HL-60 (cell line): ENCODE data around the gene PRSS56.

ENCODE experiments used
- DNase-seq, 2 experiments: peaks; one replicate each; pipeline ENCODE4 v3.0.0-alpha.2; 2010 to 2020; ENCODE audit warnings: low read depth in 1 of 2, low spot score in 1 of 2
- H3K27ac ChIP-seq: fragments of 250-450 bp; sonication (Bioruptor Pico); replicated peaks from 2 replicates; pipeline ENCODE4 v1.5.1; 2020; ENCODE audit warnings: mild to moderate bottlenecking, moderate library complexity
- H3K27me3 ChIP-seq: fragments of 250-450 bp; sonication (Bioruptor Pico); 2 replicates; pipeline ENCODE4 v1.5.1; 2021; ENCODE audit warnings: mild to moderate bottlenecking, moderate library complexity; ENCODE audit not compliant: insufficient read depth, poor library complexity, severe bottlenecking
- H3K4me3 ChIP-seq: replicated peaks from 2 replicates; pipeline ENCODE4 v1.5.1; 2011; ENCODE audit warnings: mild to moderate bottlenecking, control low read depth, low read length; ENCODE audit not compliant: insufficient read depth
- GABPA ChIP-seq: IDR thresholded peaks from 2 replicates; pipeline ENCODE4 v1.6.1; 2012; ENCODE audit warnings: low read depth
- POLR2AphosphoS5 ChIP-seq: IDR thresholded peaks from 2 replicates; pipeline ENCODE4 v1.6.1; 2012; ENCODE audit warnings: low read depth
- SPI1 ChIP-seq: IDR thresholded peaks from 2 replicates; pipeline ENCODE4 v1.6.1; 2012; ENCODE audit warnings: low read depth, mild to moderate bottlenecking, borderline replicate concordance
- TF ChIP-seq, protein P1 (sequence below): IDR thresholded peaks from one replicate; pipeline ENCODE4 v1.5.1; 2011; ENCODE audit warnings: low read length, control low read depth, inconsistent platforms; ENCODE audit not compliant: insufficient read depth
- TF ChIP-seq, protein P2 (sequence below): IDR thresholded peaks from 2 replicates; pipeline ENCODE4 v1.6.1; 2012; ENCODE audit warnings: low read depth; ENCODE audit not compliant: insufficient replicate concordance

PRSS56 gene

DNA sequence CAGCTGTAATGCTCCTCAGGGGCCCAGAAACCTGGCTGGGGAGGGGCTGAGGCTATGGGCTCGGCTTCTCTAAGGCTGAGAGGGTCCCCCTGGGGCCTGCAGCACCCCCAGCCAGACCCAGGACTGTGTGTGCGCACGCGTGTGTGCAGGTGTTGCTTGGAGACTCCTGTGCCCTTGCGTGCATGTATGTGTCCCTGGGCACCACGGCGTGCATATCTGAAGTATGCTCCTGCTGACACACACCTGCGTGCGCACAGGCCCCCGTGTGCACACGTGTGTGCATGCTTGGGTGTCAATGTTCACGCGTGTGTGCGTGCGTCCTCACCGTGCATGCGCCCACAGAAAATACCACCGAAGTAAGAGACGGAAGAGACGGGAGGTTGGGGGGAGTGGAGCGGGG, 17.7 kb upstream of the PRSS56 start:
- DNase-seq: no peak
- Histone ChIP-seq H3K27ac (no peak overlapping the region), H3K4me3 (no peak overlapping the region), H3K27me3 (peaks cover 43% of the 10 kb centered on the region)
- TF ChIP-seq, protein P1, sequence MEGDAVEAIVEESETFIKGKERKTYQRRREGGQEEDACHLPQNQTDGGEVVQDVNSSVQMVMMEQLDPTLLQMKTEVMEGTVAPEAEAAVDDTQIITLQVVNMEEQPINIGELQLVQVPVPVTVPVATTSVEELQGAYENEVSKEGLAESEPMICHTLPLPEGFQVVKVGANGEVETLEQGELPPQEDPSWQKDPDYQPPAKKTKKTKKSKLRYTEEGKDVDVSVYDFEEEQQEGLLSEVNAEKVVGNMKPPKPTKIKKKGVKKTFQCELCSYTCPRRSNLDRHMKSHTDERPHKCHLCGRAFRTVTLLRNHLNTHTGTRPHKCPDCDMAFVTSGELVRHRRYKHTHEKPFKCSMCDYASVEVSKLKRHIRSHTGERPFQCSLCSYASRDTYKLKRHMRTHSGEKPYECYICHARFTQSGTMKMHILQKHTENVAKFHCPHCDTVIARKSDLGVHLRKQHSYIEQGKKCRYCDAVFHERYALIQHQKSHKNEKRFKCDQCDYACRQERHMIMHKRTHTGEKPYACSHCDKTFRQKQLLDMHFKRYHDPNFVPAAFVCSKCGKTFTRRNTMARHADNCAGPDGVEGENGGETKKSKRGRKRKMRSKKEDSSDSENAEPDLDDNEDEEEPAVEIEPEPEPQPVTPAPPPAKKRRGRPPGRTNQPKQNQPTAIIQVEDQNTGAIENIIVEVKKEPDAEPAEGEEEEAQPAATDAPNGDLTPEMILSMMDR: no peak
- TF ChIP-seq, protein P2, sequence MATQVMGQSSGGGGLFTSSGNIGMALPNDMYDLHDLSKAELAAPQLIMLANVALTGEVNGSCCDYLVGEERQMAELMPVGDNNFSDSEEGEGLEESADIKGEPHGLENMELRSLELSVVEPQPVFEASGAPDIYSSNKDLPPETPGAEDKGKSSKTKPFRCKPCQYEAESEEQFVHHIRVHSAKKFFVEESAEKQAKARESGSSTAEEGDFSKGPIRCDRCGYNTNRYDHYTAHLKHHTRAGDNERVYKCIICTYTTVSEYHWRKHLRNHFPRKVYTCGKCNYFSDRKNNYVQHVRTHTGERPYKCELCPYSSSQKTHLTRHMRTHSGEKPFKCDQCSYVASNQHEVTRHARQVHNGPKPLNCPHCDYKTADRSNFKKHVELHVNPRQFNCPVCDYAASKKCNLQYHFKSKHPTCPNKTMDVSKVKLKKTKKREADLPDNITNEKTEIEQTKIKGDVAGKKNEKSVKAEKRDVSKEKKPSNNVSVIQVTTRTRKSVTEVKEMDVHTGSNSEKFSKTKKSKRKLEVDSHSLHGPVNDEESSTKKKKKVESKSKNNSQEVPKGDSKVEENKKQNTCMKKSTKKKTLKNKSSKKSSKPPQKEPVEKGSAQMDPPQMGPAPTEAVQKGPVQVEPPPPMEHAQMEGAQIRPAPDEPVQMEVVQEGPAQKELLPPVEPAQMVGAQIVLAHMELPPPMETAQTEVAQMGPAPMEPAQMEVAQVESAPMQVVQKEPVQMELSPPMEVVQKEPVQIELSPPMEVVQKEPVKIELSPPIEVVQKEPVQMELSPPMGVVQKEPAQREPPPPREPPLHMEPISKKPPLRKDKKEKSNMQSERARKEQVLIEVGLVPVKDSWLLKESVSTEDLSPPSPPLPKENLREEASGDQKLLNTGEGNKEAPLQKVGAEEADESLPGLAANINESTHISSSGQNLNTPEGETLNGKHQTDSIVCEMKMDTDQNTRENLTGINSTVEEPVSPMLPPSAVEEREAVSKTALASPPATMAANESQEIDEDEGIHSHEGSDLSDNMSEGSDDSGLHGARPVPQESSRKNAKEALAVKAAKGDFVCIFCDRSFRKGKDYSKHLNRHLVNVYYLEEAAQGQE: no peak
- TF ChIP-seq POLR2AphosphoS5: no peak
- no peak for TF ChIP-seq SPI1
- TF ChIP-seq GABPA: no peak

DNA sequence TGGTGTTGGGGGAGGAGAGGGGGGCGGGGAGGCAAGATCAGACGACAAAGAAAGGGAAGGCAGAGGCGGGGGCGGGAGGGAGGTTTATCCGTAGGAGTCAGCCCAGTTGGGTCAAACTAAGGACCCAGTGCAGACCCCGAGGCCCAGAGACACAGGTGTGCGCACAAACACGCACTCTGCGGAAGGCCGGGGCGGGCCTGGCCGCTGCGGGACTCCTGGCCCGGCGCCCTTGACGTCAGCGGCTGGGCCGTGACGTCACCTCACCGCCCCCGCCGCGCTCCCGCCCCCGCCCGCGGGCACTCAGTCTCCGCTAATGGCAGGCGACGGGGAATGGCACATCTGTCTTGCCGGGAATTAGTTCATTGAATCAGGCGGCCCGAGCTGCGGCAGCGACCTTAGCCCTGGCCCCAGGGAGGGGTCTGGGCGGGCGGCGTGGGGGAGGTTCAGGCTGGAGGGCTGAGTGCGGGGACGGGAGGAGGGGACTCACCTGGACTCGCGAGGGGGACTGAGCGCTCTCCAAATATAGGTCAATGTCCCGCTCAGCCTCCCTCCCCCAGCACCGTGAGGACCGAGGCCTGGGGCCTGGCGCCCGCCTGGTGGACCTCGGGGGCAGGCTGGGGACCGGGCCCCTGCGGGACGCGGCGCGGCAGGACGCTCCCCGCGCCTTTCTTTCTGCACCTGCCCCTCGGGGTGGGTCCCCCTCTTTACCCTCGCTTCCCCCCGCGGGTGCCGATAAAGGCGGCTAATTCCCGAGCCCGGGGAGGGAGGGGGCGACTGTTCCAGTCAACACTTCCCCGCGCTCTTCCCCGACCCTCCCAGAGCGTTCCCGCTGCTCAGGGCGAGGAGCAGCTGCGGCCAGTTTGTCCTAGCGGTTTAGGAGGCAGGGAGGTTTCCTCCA, 17.0 kb upstream of the PRSS56 start:
- H3K4me3 ChIP-seq: no peak overlapping the region

DNA sequence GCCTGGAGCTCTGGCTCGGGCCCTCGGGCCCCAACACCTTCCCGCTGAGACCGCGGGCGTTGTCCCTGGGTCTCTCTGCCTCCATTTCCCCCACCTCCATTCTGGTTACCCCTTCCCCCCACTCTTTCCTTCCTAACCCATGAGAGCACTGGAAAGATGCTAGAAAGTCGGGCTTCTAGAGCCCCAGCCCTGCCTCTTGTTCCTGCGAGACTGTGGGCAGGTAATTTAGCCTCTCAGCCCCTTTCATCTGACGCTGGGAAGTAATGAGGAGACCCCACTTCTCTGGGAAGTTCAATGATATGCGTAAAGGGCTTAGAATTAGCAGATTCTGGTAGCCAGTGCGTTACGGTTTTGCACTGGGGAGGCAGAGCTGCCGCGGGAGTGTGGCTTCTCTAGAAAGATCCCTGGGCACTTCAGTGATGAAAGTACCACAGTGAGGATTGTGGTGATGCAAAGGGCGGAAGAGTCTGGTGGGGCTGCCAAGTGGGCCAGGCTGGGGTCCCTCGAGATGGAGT, 16.3 kb upstream of the PRSS56 start:
- Histone ChIP-seq H3K27ac (no peak overlapping the region), H3K27me3 (peaks cover 43% of the 10 kb centered on the region), H3K4me3 (no peak overlapping the region)
- TF ChIP-seq, protein P1: no peak
- TF ChIP-seq, protein P2: no peak
- TF ChIP-seq POLR2AphosphoS5: no peak
- TF ChIP-seq GABPA: no peak
- no peak for TF ChIP-seq SPI1
- DNase-seq: no peak

More for the DNA sequence above, 17.0 kb upstream of the PRSS56 start:
- TF ChIP-seq GABPA (no peak), SPI1 (no peak), POLR2AphosphoS5 (no peak)
- TF ChIP-seq, protein P1: no peak
- TF ChIP-seq, protein P2: no peak
- DNase-seq: no peak
- peaks cover 43% of the 10 kb centered on the region for H3K27me3 ChIP-seq
- no peak overlapping the region for H3K27ac ChIP-seq
